HG03159 (cell line): ENCODE measurements around the gene STOML1.
"Not testable (repeated sequence)": the region's sequence is repeated elsewhere in the genome, so short reads cannot be mapped to it uniquely, and the experiment has no call there.

ENCODE experiments used
- ATAC-seq: cut with Tn5 transposase; IDR thresholded peaks from one replicate; pipeline ENCODE4 v1.9.1; 2021; ENCODE audit warnings: mild to moderate bottlenecking, moderate library complexity; ENCODE audit not compliant: unreplicated experiment

Gene STOML1

GRCh38 chr15:73965094-73965757, 26.9 kb downstream of the STOML1 start:
- ATAC-seq: peak; percentile 20

- peak; percentile 55 for ATAC-seq
These were observed 27.4 kb downstream of the STOML1 start for GRCh38 chr15:73964736-73965093.

- no peak for ATAC-seq
These were observed 29.7 kb downstream of the STOML1 start for GRCh38 chr15:73962433-73962832.

- not testable (repeated sequence) for ATAC-seq
These were observed 31.5 kb downstream of the STOML1 start for GRCh38 chr15:73960472-73961070.

- ATAC-seq: no peak
These were observed 32.3 kb downstream of the STOML1 start for GRCh38 chr15:73959801-73960200.

- peak; percentile 64 for ATAC-seq
These were observed 33.0 kb downstream of the STOML1 start for GRCh38 chr15:73959012-73959581.

- ATAC-seq: no peak
These were observed 34.3 kb downstream of the STOML1 start for GRCh38 chr15:73957785-73958184.

GRCh38 chr15:73957276-73957675, 34.8 kb downstream of the STOML1 start:
- ATAC-seq: no peak

GRCh38 chr15:73956743-73957135, 35.4 kb downstream of the STOML1 start:
- ATAC-seq: no peak

- no peak for ATAC-seq
These were observed 36.0 kb downstream of the STOML1 start for GRCh38 chr15:73955861-73956742.

- ATAC-seq: no peak
These were observed 36.8 kb downstream of the STOML1 start for GRCh38 chr15:73955326-73955725.

- no peak for ATAC-seq
These were observed 37.6 kb downstream of the STOML1 start for GRCh38 chr15:73954188-73955145.

- no peak for ATAC-seq
These were observed 39.0 kb downstream of the STOML1 start for GRCh38 chr15:73952913-73953750.

GRCh38 chr15:73952171-73952912, 39.8 kb downstream of the STOML1 start:
- ATAC-seq: no peak

- no peak for ATAC-seq
These were observed 40.5 kb downstream of the STOML1 start for GRCh38 chr15:73951601-73952000.

GRCh38 chr15:73950831-73951561, 41.1 kb downstream of the STOML1 start:
- ATAC-seq: no peak

GRCh38 chr15:73950479-73950830, 41.6 kb downstream of the STOML1 start:
- ATAC-seq: no peak

- ATAC-seq: no peak
These were observed 42.6 kb downstream of the STOML1 start for GRCh38 chr15:73949496-73949895.
